ENCODE measurements around the gene SEC24B.
"Not testable (repeated sequence)": the region's sequence is repeated elsewhere in the genome, so short reads cannot be mapped to it uniquely, and the experiment has no call there.

Gene SEC24B

GRCh38 chr4:109511414-109511813, 77.8 kb downstream of the SEC24B start:
- DNase-seq = no peak

DNA sequence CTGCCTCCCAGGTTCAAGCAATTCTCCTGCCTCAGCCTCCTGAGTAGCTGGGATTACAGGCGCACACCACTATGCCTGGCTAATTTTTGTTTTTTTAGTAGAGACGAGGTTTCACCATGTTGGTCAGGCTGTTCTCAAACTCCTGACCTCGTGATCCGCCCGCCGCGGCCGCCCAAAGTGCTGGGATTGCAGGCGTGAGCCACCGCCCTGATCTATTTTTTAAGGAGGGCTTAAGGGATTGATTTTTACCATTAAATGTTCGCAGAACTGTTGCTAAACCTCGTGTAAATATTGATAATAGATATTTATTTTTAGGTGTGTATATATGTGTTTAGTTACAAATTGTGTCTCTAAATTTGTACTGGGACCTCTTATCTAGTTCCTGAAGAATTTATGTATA, 79.8 kb downstream of the SEC24B start:
- DNase-seq = not testable (repeated sequence)

DNA sequence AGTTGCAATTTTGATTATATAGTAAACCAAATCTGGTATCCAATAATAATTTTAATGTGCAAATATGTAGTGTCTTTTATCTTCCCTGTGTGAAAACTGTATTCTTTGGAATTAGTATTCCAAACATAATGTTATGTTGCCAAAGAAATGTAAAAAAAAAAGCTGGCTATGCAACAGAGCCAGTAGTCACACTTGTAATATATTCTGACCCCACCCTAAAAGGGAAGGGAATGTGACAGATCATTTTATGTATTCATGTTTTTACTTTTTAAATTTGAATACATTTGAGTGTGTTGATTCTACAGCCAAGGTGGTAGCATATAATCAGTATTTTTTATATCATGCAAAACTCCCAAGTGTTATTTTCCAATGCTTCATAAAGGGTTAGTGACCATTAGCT, 98.6 kb downstream of the SEC24B start:
- no peak for DNase-seq

DNA sequence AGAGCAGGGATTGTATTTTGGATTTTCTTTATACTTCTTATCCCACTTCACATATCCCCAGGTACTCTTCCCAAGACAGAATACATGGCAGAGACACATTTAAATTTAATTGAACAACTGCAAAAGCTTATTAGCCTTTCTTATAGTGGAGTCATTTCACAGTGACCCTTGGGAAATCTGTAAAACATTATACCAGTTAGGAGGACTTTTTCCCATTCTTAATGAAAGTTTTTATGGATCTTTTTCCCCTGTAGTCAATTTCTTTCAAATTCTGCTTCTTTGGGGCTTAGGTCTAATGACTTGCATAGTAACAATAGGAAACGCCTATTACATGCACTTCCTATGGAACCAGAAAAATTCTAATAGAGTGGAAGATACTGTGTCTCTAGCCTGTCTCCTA, 111.8 kb downstream of the SEC24B start:
- no peak for DNase-seq

DNA sequence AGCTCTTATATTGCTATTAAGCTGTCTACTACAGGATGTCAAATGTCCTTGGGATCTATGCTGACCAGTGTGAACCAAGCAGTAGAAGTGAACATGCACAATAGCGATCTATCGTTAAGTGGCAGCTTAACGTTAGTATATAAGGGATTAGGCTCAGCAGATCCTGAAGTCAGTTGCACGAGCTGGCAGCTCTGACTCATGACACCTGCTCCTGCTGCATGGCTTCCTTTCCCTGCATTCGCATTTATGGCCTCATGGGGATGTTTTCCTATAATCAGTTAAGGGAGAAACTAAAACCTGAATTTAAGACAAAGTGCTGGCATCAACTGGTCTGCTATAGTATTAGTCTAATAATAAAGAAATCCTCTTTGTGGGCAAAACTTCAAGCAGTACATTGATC, 113.8 kb downstream of the SEC24B start:
- no peak for DNase-seq

DNA sequence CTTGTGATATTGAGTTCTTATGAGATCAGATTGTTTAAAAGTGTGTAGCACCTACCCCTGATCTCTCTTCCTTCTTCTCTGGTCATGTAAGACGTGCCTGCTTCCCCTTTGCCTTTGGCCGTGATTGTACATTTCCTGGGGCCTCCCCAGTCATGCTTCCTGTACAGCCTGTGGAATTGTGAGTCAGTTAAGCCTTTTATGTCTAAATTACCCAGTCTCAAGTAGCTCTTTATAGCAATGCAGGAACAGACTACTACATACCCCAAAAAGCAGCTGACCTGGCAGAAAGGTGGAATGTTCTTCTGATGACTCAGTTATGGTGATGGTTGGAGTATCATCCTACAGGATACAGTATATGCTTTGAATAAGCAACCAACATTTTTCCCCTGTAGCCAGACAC, 115.0 kb downstream of the SEC24B start:
- DNase-seq = no peak

DNA sequence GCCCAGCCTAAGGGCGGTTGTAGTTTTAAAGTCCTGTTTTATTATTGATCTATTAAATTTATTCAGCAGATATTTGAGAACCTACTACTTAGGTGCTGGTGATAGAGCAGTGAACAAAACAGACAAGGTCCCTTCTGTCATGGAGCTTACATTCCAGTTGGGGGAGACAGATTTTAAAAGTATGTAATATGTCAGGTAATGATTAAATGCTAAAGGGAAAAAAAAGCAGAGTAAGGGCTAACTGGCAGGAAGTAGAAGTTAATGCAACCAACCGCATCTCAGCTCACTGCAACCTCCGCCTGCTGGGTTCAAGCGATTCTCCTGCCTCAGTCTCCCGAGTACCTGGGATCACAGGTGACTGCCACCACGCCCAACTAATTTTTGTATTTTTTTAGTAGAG, 118.6 kb downstream of the SEC24B start:
- no peak for DNase-seq

DNA sequence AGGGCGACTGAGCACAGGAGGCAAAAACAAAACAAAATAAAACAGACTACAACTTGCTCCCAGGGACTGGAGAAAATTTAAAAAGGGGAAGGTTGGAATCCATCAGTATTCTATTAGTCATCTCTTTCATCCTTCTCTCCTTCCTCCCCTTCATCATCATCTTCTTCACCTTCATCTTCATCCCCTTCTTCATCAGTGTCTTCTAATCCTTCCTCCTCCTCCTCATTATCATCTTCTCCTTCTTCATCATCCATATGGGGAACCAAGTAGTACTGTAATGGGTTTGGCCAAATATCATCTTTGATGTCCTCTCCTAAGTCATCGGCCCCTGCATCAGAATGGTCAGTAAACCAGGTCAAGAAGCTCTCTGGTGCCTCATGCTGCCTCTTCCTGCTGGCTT, 119.5 kb downstream of the SEC24B start:
- DNase-seq = no peak

DNA sequence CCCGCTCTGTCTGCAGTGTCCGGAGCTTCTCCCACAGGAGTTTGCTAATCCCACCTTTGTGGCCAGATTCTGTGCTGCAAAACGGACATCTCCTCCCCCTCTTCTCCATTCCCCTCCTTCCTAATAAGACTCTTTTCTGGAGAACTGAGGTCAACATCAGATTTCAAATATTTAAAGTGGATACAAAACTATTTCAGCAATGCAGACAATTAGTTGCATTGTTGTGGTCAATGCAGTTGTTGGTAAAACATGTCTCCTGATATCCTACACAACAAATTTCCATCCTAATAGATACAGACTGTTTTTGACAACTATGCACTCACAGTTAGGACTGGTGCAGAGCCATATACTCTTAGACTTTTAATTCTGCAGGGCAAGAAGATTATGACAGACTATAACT, 121.4 kb downstream of the SEC24B start:
- DNase-seq = no peak

- no peak for DNase-seq
Observed at GRCh38 chr4:109557433-109557832, 123.8 kb downstream of the SEC24B start.

DNA sequence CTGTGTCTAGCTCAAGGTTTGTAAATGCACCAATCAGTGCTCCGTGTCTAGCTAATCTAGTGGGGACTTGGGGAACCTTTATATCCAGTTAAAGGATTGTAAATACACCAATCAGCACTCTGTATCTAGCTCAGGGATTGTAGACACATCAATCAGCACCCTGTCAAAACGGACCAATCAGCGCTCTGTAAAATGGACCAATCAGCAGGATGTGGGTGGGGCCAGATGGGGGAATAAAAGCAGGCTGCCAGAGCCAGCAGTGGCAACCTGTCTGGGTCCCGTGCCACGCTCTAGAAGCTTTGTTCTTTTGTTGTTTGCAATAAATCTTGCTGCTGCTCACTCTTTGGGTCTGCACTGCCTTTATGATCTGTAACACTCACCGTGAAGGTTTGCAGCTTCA, 124.5 kb downstream of the SEC24B start:
- DNase-seq = not testable (repeated sequence)

DNA sequence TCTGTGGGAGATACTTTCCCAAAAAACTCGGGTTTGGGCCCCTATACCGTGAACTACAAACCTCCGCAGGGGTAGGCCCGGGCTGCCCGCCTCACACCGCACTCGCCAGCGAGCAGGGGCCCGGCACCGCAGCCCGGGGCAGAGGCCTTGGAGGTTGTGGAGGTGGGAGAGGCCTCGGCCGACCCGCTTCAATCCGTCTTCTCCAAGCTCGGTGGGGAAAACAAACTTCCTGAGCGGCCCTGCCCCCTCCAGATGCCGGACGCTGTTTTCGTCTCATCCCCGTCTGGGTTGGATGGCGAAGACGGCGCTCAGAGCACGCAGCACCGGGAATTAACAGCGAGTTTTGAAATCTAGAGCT, 126.0 kb downstream of the SEC24B start:
- DNase-seq = no peak

GRCh38 chr4:109559983-109560686, 126.5 kb downstream of the SEC24B start, which contains the start of gene MCUB:
TSS of gene MCUB (plus strand) at chr4:109560246. CDS start at chr4:109560338, 92 bp downstream.
- DNase-seq = peak; percentile 61

- no peak for DNase-seq
Observed at GRCh38 chr4:109560687-109561461, 127.3 kb downstream of the SEC24B start.

DNA sequence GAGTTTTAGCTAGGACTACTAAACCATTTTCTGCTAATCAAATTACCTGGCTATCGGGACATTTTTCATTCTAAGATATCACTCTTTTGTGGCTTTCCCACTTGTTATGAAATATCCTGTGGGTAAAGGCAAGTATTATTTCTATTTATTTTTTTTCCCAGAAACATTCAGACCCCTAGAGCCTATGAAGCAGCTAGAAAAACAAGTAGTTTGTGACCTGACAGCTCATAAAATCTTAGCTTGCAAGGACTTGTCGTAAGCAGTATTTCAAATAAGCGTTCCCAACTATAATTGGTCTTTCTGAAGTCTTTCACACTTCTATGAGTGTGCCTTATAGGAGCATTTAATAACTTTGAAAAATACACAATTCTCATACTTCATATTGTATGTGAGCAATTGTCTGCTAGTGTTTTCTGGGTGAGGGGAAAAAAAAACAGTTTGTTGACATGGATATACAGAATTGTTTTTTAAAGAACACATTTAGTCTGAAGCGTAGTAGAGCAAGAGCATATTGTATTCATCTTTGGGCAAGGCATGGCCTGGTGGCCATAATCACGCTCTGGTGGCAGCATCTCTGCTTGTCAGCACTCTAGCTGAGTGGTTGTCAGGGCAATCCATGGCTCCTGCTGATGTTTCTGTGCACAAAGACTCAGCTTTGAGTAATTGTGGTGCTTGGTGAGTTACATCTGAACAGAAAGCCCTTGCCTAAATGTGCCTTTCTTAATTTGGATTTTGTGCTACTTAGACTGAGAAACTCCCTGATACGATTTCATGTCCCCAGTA, 129.0 kb downstream of the SEC24B start:
- peak; percentile 17 for DNase-seq

DNA sequence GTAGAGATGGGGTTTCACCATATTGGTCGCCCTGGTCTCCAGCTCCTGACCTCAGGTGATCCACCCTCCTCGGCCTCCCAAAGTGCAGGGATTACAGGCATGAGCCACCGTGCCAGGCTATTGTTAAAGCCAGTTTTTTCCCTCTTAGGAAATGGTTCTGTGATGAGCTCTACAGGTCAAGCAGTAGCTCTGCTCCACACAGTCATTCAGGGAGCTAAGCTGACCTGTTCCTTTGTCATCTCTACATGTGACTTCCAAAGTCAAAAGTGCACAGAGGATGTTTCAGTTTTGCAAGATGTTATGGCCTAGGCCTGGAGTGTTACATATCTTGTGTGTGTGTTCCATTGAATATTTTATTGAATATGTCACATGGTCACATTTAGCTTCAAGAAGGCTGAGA, 137.9 kb downstream of the SEC24B start:
- DNase-seq = no peak

GRCh38 chr4:109572154-109572553, 138.5 kb downstream of the SEC24B start:
- no peak for DNase-seq

GRCh38 chr4:109574443-109574850, 140.8 kb downstream of the SEC24B start:
- no peak for DNase-seq

DNA sequence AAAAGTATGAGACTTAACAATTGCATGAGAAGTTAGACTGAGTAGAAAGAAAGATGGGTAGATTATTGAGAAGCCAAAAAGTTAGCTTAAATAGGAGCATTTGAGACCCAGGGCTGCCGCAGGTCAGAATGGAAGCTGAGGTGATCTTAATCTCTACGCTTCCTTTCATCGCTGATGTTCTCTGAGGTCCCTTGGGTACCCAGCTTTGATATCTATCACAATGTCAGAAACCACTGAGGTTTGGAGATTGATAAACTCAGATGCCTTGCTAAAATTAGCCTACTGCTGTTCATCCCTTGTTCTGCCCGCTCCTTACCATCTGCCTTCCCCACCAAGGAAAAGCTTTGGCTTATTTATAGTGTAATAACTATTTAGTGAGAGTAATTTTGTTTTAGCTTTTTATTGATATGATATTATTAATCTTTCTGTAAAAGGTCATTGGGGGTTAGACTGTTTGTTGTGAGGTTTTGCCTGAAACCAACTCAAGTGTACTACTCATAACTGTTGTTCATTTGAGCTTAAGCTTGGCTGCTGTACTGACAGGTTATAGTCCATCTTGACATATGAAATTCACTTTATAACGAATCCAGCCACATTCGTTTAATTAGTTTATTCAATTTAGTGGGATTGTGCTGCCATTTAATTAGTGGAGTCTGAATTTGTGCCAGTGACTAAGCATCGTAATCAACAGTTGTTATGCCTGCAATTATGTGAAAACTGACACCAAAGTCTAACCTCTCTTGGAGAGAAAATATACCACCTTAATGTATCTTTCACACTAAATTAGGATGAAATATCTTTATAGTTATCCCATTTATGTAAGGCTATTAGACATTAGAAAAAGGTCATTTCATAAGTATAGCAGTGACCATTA, 141.6 kb downstream of the SEC24B start:
- DNase-seq = no peak

GRCh38 chr4:109576462-109576861, 142.8 kb downstream of the SEC24B start:
- no peak for DNase-seq

- no peak for DNase-seq
Observed at GRCh38 chr4:109578846-109579245, 145.2 kb downstream of the SEC24B start.

DNA sequence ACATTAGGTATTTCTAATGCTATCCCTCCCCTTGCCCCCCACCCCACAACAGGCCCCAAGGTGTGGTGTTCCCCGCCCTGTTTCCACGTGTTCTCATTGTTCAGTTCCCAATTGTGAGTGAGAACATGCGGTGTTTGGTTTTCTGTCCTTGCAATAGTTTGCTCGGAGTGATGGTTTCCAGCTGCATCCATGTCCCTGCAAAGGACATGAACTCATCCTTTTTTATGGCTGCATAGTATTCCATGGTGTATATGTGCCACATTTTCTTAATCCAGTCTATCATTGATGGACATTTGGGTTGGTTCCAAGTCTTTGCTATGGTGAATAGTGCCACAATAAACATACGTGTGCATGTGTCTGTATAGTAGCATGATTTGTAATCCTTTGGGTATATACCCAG, 146.4 kb downstream of the SEC24B start:
- DNase-seq = not testable (repeated sequence)

DNA sequence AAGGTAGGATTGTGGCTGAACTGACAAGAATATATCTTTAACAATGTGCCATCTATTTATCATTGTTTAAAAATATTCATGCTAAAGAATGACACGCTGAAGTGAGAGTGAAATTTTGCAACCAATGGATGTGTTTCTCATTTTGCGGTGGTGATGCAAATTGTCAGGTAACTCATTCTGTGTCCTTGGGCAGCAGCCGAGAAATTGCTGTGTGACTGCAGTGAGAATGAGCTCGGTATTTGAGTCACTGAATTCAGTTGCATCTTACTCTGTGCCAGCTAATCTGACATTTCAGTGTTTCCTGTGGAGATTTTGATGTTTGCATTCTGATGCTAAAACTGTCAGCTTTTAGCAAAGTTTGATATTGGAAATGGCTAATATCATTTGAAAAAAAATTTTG, 154.6 kb downstream of the SEC24B start:
- DNase-seq = no peak

All from DMS79 (cell line).